ENCODE data around the gene CTDSP2. TPM values are rescaled to one million over a fixed set of nuclear protein-coding genes. Genes with fewer than 3 reads are reported as not detected.

CTDSP2 gene
- total and polyA plus RNA-seq, 2 of the 8 experiments (the other 6 are each of a cell fraction or from before 2014, with no cell fraction given), result 71.3 to 91.7 TPM

DNA sequence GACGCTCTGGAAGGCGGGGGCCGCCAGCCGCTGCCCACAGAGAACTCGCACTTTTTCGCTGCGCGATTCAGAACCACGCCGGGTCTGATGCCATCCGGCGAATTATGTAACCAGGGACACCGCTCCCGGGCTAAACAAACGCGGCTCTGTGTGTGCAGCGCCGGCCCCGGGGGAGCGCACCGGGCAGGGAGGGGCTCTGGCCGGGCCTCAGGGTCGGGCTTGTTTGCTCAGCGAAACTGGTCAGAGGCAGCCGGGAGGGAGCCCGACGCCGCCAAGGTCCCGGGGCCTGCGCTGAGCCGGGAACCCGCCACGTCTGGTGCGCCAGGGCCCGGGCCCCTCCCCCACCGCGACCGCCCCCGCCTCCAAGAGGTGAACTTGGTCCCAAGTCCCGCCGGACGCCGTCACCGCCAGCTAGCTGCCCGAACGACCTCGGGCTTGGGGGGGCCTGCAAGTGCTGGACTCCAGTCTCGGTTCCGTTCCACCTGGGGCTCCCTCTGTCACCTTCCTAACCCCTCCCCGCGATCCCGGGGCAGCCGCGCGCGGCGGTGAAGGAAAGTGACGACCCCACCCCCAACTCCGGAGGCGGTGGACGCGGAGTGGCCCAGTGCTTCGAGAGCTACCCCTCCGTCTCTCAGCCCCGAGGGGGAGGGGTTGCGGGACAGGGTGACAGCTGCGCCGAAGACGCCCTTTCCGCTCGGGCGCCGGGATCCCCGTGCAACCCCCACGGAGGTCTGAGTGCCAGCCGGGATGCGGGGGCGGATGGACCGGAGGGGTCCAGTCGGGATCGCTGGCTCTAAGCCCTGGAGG is 848 bp downstream of the CTDSP2 start (continued):
- 0 out of 2 replicates have a peak, but pooled peaks have one; percentile 34 for TF ChIP-seq BACH1 (IDR thresholded peaks at IDR 0.05; ENCODE audit: low read length)
- no peak for TF ChIP-seq GABPA (IDR thresholded peaks at IDR 0.05; ENCODE audit: borderline replicate concordance, insufficient read depth, low read length)
- TF ChIP-seq CEBPB (IDR thresholded peaks at IDR 0.05; ENCODE audit: low read depth, low read length), result no peak
- no peak; the same call in 1 of the 2 replicates for TF ChIP-seq RBBP5 (IDR thresholded peaks at IDR 0.05; ENCODE audit: borderline replicate concordance, low read depth, low read length)
- no peak for TF ChIP-seq RAD21 (IDR thresholded peaks at IDR 0.05 in 1 of 2, conservative IDR thresholded peaks at IDR 0.05 in 1 of 2; ENCODE audit: low read depth in 2 of 2, low read length in 2 of 2)
- TF ChIP-seq KDM1A (IDR thresholded peaks at IDR 0.05; ENCODE audit: borderline replicate concordance, low read length), result no peak
- TF ChIP-seq EGR1 (IDR thresholded peaks at IDR 0.05; ENCODE audit: borderline replicate concordance, low read depth, low read length), result peak; percentile 76; the same call in 1 of the 2 replicates
- no peak for TF ChIP-seq CBX5 (IDR thresholded peaks at IDR 0.05; ENCODE audit: low read depth, low read length)
- TF ChIP-seq TAF7 (optimal IDR thresholded peaks at IDR 0.05; ENCODE audit: borderline replicate concordance, low read depth, low read length), result no peak
- 0 out of 2 replicates have a peak, but pooled peaks have one; percentile 24 for TF ChIP-seq CREB1 (IDR thresholded peaks at IDR 0.05)
- no peak for TF ChIP-seq JUN (IDR thresholded peaks at IDR 0.05; ENCODE audit: low read depth, low read length)
- peak; percentile 52 for TF ChIP-seq TAF1 (IDR thresholded peaks at IDR 0.05; ENCODE audit: low read depth, low read length)
- no peak for TF ChIP-seq YY1 (IDR thresholded peaks at IDR 0.05; ENCODE audit: low read depth, low read length)
- peak in 1 of 2 experiments; percentile 21; a peak in 2 of 4 replicates for TF ChIP-seq SIN3A (conservative IDR thresholded peaks at IDR 0.05 in 1 of 2, IDR thresholded peaks at IDR 0.05 in 1 of 2; ENCODE audit: low read depth in 1 of 2, low read length in 2 of 2)
- no peak for TF ChIP-seq CBX8 (IDR thresholded peaks at IDR 0.05; ENCODE audit: borderline replicate concordance, low read depth, low read length)
- TF ChIP-seq SAP30 (IDR thresholded peaks at IDR 0.05; ENCODE audit: insufficient read depth, insufficient replicate concordance, low read length), result no peak
- TF ChIP-seq BCL11A (IDR thresholded peaks at IDR 0.05; ENCODE audit: low read depth in 2 of 2, low read length in 2 of 2), result no peak
- no peak for TF ChIP-seq MAX (IDR thresholded peaks at IDR 0.05)
- no peak for TF ChIP-seq ATF2 (IDR thresholded peaks at IDR 0.05; ENCODE audit: low read length)
- TF ChIP-seq SP2 (IDR thresholded peaks at IDR 0.05; ENCODE audit: low read length), result no peak
- TF ChIP-seq FOSL1 (IDR thresholded peaks at IDR 0.05; ENCODE audit: insufficient read depth, low read depth, low read length), result no peak
- TF ChIP-seq POLR2AphosphoS5 (IDR thresholded peaks at IDR 0.05; ENCODE audit: low read depth, low read length), result no peak; the same call in 1 of the 2 replicates

Data from H1 (cell line).